Neural crest cell (in vitro differentiated cells): ENCODE results near the gene DLGAP4. TPM values are rescaled to one million over a fixed set of nuclear protein-coding genes. Genes with fewer than 3 reads are reported as not detected.

Experiments used
- DNase-seq: peaks from one replicate; pipeline ENCODE4 v3.0.0; 2021; ENCODE audit warnings: low read depth, mixed read lengths, low spot score
- H3K27ac Mint-ChIP-seq: one replicate; pipeline ENCODE4 v1.8.0; 2021; ENCODE audit warnings: mild to moderate bottlenecking, mixed read lengths; ENCODE audit not compliant: unreplicated experiment
- H3K27me3 Mint-ChIP-seq: 2 replicates; pipeline ENCODE4 v1.8.0; 2021; ENCODE audit warnings: low read depth, mild to moderate bottlenecking, mixed read lengths
- H3K36me3 Mint-ChIP-seq: 2 replicates; pipeline ENCODE4 v1.8.0; 2021; ENCODE audit warnings: low read depth, mild to moderate bottlenecking, mixed read lengths
- H3K4me1 Mint-ChIP-seq: 2 replicates; pipeline ENCODE4 v1.8.0; 2021; ENCODE audit warnings: mixed read lengths
- H3K4me3 Mint-ChIP-seq: one replicate; pipeline ENCODE4 v1.8.0; 2021; ENCODE audit warnings: mild to moderate bottlenecking, mixed read lengths
- H3K9me3 Mint-ChIP-seq: 2 replicates; pipeline ENCODE4 v1.8.0; 2021; ENCODE audit warnings: mixed read lengths
- CTCF ChIP-seq: fragments of 200-600 bp; sonication (generic); conservative IDR thresholded peaks from 2 replicates; pipeline ENCODE4 v1.5.0; 2021; ENCODE audit warnings: antibody characterized with exemption, mild to moderate bottlenecking
- total RNA-seq: library from RNA; stranded (reverse); gene quantifications from 2 replicates; pipeline ENCODE4 v1.2.1, GENCODE V29; 2021

Gene DLGAP4
- total RNA-seq, 1 donor from 2014 or later, result 95.6 TPM

DNA sequence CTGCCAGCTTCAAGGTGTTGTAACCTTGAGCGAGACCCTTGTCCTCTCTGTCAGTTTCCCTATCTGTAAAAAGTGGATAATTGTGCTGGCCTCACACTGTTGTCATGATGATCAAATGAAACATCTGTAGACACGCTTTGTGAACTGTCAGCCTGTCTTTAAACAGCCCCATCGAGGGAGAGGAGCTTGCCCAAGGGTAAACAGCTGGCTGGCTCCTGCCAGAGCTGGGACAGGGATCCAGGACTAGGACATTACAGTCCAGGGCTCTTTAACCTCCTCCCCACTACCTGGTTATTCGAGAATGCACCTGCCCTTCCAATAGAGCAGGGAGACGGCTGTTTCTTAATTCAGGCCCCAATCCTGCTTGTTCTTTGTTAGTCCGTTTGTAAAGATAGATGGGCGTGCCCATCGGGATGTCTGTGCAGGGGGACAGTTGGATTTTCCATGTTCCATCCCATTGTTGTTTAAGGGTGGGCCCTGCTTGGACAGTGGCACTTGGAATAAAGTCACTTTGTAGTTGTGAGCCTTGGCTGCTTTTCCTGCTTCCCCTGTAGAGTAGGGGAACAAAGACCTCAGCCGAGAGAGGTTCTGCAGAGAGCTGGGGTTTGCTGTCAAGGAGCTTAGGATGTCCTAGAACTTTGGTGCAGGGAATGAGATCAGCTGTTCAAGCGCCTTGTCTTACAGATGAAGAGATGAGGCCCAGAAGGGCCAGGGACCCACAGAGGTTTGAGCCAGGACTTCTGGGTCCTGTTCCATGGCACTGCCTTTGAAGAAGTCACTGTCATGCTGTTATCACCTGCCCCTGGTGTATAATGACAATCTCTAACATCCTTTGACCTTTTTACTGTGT, 157.3 kb downstream of the DLGAP4 start:
- DNase-seq, result no peak
- Mint-ChIP-seq H3K4me1 (peaks cover 60% of the 10 kb centered on the region), H3K9me3 (no peaks in the 10 kb centered on the region), H3K4me3 (peak overlapping the region; percentile 98), H3K36me3 (no peaks in the 10 kb centered on the region), H3K27me3 (no peaks in the 10 kb centered on the region), H3K27ac (peak overlapping the region; percentile 93)
- TF ChIP-seq CTCF, result no peak

DNA sequence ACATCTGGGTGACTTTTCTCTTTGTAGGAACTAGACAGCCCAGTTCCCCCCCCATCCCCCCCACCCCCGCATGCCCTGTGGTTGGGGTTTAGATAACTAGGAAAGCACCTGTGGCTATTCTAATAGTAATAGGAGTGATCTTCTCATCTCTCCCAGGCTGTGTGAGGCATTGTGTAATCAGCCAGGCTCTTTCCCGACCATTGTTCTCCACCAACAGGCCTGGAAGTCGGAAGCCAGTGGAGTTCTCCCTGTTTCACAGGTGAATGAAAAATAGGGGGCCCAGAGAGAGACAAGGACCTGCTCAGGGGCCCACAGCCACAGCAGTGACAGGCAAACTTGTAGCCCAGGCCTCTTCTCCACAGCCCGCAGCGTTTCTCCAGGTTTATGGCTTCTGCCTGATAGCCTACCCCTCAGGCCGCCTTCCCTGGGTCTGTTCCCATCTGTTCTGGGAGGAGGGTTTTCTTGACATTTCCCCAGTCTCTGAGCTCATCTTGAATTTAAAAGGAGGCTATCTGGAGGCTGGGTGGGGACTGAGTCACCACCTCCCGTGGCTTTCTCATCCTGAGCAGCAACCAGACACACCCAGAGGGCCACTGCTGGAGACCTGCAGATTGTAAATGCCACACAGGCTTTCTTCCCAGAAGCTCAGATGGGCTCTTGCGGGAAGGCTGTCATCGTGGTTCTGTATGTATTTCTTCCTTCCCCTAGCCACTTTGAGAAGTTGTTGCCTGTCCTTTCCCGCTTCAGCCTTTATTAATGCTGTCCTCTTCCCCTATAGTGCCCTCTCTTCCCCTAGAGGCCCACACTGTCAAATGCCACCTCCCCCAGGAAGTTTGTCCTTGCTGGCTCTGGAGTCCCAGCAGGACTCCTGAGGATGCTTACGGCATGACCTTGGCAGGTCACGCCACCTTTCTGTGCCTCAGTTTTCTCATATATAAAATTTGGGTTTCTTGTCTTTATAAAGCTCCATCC, 159.3 kb downstream of the DLGAP4 start:
- Mint-ChIP-seq H3K9me3 (no peaks in the 10 kb centered on the region), H3K4me3 (peak overlapping the region; percentile 86), H3K27ac (peak overlapping the region; percentile 82), H3K36me3 (no peaks in the 10 kb centered on the region), H3K27me3 (no peaks in the 10 kb centered on the region), H3K4me1 (peaks cover 70% of the 10 kb centered on the region)
- no peak for DNase-seq
- no peak for TF ChIP-seq CTCF

DNA sequence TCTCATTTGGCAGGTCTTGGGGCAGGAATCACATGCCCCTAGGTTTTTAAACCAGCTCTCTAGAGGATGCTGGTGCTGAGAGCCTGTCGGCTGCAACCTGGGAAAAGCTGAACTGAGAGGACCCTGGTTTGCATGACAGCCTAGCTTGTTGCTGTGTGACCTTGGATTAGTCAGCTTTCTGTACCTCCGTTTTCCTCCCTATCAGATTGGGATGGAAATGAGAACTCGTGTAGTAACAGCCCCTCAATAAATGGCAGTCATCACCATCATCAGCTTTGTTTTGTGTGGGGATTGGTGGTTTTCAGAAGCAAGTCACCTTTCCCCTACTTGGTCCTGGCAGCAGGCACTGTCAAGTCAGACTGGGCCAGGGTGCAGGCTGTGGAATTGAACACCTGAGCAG, 159.9 kb downstream of the DLGAP4 start:
- Mint-ChIP-seq H3K27ac (peak overlapping the region; percentile 82), H3K36me3 (no peaks in the 10 kb centered on the region), H3K4me3 (peak overlapping the region; percentile 86), H3K4me1 (peaks cover 71% of the 10 kb centered on the region), H3K9me3 (no peaks in the 10 kb centered on the region), H3K27me3 (no peaks in the 10 kb centered on the region)
- no peak for DNase-seq
- TF ChIP-seq CTCF, result no peak

GRCh38 chr20:36467076-36467999, 161.2 kb downstream of the DLGAP4 start:
- no peaks in the 10 kb centered on the region for H3K36me3 Mint-ChIP-seq
- H3K9me3 Mint-ChIP-seq, result no peaks in the 10 kb centered on the region
- no peak for DNase-seq
- H3K4me1 Mint-ChIP-seq, result peaks cover 75% of the 10 kb centered on the region
- H3K27ac Mint-ChIP-seq, result peak overlapping the region; percentile 70
- TF ChIP-seq CTCF, result no peak
- H3K27me3 Mint-ChIP-seq, result no peaks in the 10 kb centered on the region
- H3K4me3 Mint-ChIP-seq, result peak overlapping the region; percentile 86
